Measurements from ENCODE around the gene NLRP10. TPM values are rescaled to one million over a fixed set of nuclear protein-coding genes. Genes with fewer than 3 reads are reported as not detected.

The NLRP10 gene
- total and polyA plus RNA-seq, 2 donors (not counting 3 experiments of a cell fraction or from before 2014, with no cell fraction given), result not detected

- Histone ChIP-seq H3K4me1 (ENCODE audit: control insufficient read depth, extremely low read depth, insufficient read depth, low read length) (no peaks in the 10 kb centered on the region), H3K9ac (replicated peaks; ENCODE audit: extremely low read depth, insufficient read depth, low read length) (no peak overlapping the region), H3K9me1 (replicated peaks; ENCODE audit: control insufficient read depth, extremely low read depth, insufficient read depth, low read length) (no peaks in the 10 kb centered on the region), H3K4me3 (replicated peaks in 1 of 3; ENCODE audit: insufficient read depth in 1 of 3, low read depth in 1 of 3, low read length in 3 of 3) (no peak overlapping the region), H2AFZ (ENCODE audit: low read depth, low read length) (no peak overlapping the region), H3K4me2 (ENCODE audit: insufficient read depth, low read length) (no peak overlapping the region), H3K79me2 (ENCODE audit: control insufficient read depth, insufficient read depth, low read length) (no peaks in the 10 kb centered on the region), H3K27me3 (ENCODE audit: control insufficient read depth in 2 of 2, insufficient read depth in 2 of 2, low read length in 2 of 2) (no peaks in the 10 kb centered on the region), H3K9me3 (replicated peaks; ENCODE audit: control insufficient read depth, insufficient read depth, low read length) (no peaks in the 10 kb centered on the region), H3K36me3 (ENCODE audit: control insufficient read depth in 2 of 2, extremely low read depth in 1 of 2, insufficient read depth in 2 of 2, low read length in 2 of 2) (no peaks in the 10 kb centered on the region), H4K20me1 (replicated peaks; ENCODE audit: control insufficient read depth, extremely low read depth, insufficient read depth, low read length) (no peaks in the 10 kb centered on the region), H3K27ac (ENCODE audit: insufficient read depth, low read depth, low read length) (no peak overlapping the region)
- intact Hi-C loops (cut with micrococcal nuclease), result loop anchor here (5.0 kb wide), 1 partner anchor 615 kb away; no protein-coding TSS in a partner anchor
- POLR2A ChIA-PET, result no interaction called here
- dilution Hi-C loops (cut with MboI; ENCODE audit: extremely low pct_ligation_motif_present, low sequenced_read_pairs), result no loop called here
- TF ChIP-seq GATA2 (IDR thresholded peaks at IDR 0.05; ENCODE audit: insufficient read depth, insufficient read length, low read depth, low read length) (no peak), POLR2A (IDR thresholded peaks at IDR 0.05; ENCODE audit: low read depth, low read length) (no peak), EZH2 (IDR thresholded peaks at IDR 0.05; ENCODE audit: borderline replicate concordance, low read depth, low read length, severe bottlenecking) (no peak), POLR2AphosphoS5 (IDR thresholded peaks at IDR 0.05; ENCODE audit: insufficient read depth, low read depth, low read length) (no peak), CTCF (IDR thresholded peaks at IDR 0.05; ENCODE audit: extremely low read depth in 1 of 2, insufficient read depth in 1 of 2, low read depth in 1 of 2, low read length in 2 of 2) (no peak), MAX (IDR thresholded peaks at IDR 0.05; ENCODE audit: insufficient read depth, insufficient read length) (no peak), JUN (IDR thresholded peaks at IDR 0.05; ENCODE audit: borderline replicate concordance, insufficient read depth, insufficient read length, low read depth) (no peak)
- DNase-seq (ENCODE audit: low read depth, low spot score), result no peak
- no peak for FAIRE-seq
- no TSS peak for BruUV-seq (replicated peaks)
- CTCF ChIA-PET, result no interaction called here
These were observed 1.9 kb upstream of the NLRP10 start for GRCh38 chr11:7967097-7967496.

Measured in endothelial cell of umbilical vein (primary cell).